Endometrial microvascular endothelial cells (primary cell): Measurements from ENCODE around the gene NSMCE1. TPM values are rescaled to one million over a fixed set of nuclear protein-coding genes. Genes with fewer than 3 reads are reported as not detected.
"Not testable (repeated sequence)": the region's sequence is repeated elsewhere in the genome, so short reads cannot be mapped to it uniquely, and the experiment has no call there.

Experiments
- in situ Hi-C: cut with HindIII; loops from 2 replicates; pipeline ENCODE4 v1.10.0; 2017; ENCODE audit warnings: low sequenced_read_pairs, low pct_unique_long_range_greater_than_20kb; ENCODE audit errors: inconsistent ontology term
- total RNA-seq: library from RNA; depleted of rRNA; stranded (reverse); fragments of >200 nt; gene quantifications from one replicate; pipeline ENCODE4 v1.2.3, GENCODE V29; 2015; ENCODE audit errors: inconsistent ontology term

The NSMCE1 gene
- total RNA-seq, 1 donor from 2014 or later: 53.4 TPM

GRCh38 chr16:27304881-27305745, 36.5 kb upstream of the NSMCE1 start:
- in situ Hi-C loops: no loop called here

- in situ Hi-C loops: no loop called here
Observed at GRCh38 chr16:27304102-27304501, 35.5 kb upstream of the NSMCE1 start.

GRCh38 chr16:27303256-27304100, 34.9 kb upstream of the NSMCE1 start:
- in situ Hi-C loops: no loop called here

GRCh38 chr16:27302126-27302525, 33.6 kb upstream of the NSMCE1 start:
- in situ Hi-C loops: no loop called here

- in situ Hi-C loops: no loop called here
Observed at GRCh38 chr16:27301236-27301861, 32.8 kb upstream of the NSMCE1 start.

- in situ Hi-C loops: no loop called here
Observed at GRCh38 chr16:27298132-27298531, 29.6 kb upstream of the NSMCE1 start.

- in situ Hi-C loops: no loop called here
Observed at GRCh38 chr16:27293343-27293742, 24.8 kb upstream of the NSMCE1 start.

- in situ Hi-C loops: no loop called here
Observed at GRCh38 chr16:27291722-27292240, 23.2 kb upstream of the NSMCE1 start.

- in situ Hi-C loops: no loop called here
Observed at GRCh38 chr16:27291106-27291505, 22.5 kb upstream of the NSMCE1 start.

GRCh38 chr16:27290562-27290961, 22.0 kb upstream of the NSMCE1 start:
- in situ Hi-C loops: no loop called here

GRCh38 chr16:27289669-27290068, 21.1 kb upstream of the NSMCE1 start:
- in situ Hi-C loops: no loop called here

- in situ Hi-C loops: not testable (repeated sequence)
Observed at GRCh38 chr16:27288313-27288712, 19.7 kb upstream of the NSMCE1 start.

GRCh38 chr16:27287887-27288286, 19.3 kb upstream of the NSMCE1 start:
- in situ Hi-C loops: no loop called here

GRCh38 chr16:27287051-27287811, 18.7 kb upstream of the NSMCE1 start:
- in situ Hi-C loops: no loop called here

GRCh38 chr16:27286451-27286850, 17.9 kb upstream of the NSMCE1 start:
- in situ Hi-C loops: no loop called here

GRCh38 chr16:27285676-27286196, 17.2 kb upstream of the NSMCE1 start:
- in situ Hi-C loops: no loop called here

GRCh38 chr16:27284865-27285675, 16.5 kb upstream of the NSMCE1 start:
- in situ Hi-C loops: no loop called here

GRCh38 chr16:27281243-27281642, 12.7 kb upstream of the NSMCE1 start:
- in situ Hi-C loops: no loop called here
